HG02884 (cell line): ENCODE data around the gene IKZF5.

ENCODE experiments used
- ATAC-seq: cut with Tn5 transposase; IDR thresholded peaks from one replicate; pipeline ENCODE4 v1.9.1; 2021; ENCODE audit warnings: mild to moderate bottlenecking, moderate library complexity; ENCODE audit not compliant: unreplicated experiment

Gene IKZF5

DNA sequence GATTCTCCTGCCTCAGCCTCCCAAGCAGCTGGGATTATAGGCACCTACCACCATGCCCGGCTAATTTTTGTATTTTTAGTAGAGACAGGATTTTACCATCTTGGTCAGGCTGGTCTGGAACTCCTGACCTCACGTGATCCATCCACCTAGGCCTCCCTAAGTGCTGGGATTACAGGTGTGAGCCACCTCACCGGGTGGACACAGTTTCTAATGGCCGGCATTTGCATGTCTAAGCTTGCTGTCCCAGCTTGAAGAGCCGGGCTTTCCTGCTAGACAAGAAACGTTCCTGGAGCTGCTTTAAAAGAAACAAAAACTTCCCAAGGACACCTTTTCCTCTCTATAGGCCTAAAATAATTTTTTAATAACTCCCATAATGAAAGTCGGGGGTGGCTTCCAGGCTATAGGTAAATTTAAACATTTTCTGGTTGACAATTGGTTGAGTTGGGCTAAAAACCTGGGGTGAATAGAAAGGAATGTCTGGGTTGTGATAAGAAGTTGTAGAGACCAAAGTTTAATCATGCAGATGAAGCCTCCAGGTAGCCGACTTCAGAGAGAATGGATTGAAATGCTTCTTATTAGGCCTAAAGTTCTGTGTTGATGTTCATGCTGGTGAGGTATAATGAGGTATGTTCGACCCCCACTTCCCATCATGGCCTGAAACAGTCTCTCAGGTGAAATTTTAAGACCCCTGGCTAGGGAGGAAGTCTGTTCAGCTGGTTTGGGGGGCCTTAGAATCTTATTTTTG lies 9.0 kb upstream of the IKZF5 start:
- ATAC-seq, result no peak

DNA sequence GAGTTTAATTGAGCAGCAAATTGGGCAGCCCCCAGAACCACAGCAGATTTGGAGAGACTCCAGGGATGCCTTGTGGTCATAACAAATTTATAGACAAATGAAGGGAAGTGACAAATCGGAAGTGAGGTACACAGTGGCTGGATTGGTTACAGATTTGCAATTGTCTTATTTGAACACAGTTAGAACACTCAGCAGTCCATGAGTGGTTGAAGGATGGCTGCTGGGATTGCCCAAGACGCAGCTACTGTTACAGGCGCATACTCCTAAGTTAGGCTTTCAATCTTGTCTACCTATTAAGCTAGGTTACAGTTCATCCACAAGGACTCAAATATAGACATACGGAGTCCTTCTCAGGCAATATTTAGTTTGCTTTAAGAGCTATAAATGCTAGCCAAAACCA lies 7.6 kb upstream of the IKZF5 start:
- no peak for ATAC-seq

DNA sequence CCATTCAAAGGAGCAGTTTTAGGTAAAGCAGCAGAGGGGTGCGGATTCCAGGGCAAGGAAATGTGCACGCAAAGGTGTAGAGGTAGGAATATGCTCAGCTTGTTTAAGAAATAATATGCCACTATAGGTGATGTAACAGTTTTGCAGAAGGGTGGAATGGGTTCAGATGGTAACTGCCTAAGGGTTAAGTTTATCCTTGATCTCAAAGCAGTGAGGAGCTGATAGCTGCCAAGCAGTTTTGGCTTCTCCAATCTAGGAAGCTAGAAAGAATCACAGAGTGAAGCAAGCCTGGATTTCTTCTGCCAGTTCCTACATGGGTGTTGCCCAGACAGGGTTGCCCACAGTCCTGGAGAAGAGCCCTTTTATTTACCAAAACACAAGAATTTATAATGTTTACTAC lies 6.2 kb upstream of the IKZF5 start:
- no peak for ATAC-seq

DNA sequence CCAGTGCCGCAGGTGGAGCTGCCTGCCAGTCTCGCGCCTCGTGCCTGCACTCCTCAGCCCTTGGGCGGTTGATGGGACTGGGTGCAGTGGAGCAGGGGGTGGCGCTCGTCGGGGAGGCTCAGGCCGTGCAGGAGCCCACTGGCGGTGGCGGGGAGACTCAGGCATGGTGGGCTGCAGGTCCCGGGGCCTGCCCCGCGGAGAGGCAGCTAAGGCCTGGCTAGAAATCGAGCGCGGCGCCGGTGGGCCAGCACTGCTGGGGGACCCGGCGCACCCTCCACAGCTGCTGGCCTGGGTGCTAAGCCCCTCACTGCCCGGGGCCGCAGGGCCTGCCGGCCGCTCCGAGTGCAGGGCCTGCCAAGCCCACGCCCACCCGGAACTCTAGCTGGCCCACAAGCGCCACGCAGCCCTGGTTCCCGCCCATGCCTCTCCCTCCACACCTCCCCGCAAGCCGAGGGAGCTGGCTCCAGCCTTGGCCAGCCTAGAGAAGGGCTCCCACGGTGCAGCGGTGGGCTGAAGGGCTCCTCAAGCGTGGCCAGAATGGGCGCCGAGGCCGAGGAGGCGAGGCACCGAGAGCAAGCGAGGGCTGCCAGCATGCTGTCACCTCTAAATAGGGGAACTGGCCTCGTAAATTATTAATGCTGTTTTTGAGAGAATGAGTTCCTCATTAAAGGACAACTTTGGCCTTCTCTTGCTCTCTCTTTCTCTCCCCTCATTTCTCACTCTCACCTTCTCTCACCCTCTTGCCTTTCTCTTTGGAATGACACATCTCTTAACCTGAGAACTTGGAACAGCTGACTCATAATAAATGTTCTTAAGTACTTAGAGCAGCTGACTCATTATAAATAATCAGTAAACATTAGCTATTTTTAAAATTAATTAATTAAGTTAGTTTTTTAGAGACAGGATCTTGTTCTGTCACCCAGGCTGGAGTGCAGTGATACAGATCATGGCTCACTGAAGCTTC lies 5.1 kb upstream of the IKZF5 start:
- no peak for ATAC-seq

DNA sequence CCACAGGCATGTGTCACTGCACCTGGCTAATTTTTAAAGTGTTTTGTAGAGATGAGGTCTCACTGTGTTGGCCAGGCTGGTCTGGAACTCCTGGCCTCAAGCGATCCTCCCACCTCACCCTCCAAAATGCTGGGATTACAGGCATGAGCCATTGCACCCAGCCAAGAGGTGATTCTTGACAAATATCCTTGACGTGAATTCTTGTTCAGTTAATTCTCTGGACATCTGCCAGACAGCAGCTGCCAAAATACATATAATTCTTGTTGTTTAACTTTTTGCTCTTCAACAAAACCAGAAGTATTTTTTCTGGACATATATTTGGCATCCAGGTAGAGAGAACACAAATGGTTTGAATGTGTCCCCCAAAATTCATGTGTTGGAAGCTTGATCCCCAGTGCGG lies 3.4 kb upstream of the IKZF5 start:
- no peak for ATAC-seq

DNA sequence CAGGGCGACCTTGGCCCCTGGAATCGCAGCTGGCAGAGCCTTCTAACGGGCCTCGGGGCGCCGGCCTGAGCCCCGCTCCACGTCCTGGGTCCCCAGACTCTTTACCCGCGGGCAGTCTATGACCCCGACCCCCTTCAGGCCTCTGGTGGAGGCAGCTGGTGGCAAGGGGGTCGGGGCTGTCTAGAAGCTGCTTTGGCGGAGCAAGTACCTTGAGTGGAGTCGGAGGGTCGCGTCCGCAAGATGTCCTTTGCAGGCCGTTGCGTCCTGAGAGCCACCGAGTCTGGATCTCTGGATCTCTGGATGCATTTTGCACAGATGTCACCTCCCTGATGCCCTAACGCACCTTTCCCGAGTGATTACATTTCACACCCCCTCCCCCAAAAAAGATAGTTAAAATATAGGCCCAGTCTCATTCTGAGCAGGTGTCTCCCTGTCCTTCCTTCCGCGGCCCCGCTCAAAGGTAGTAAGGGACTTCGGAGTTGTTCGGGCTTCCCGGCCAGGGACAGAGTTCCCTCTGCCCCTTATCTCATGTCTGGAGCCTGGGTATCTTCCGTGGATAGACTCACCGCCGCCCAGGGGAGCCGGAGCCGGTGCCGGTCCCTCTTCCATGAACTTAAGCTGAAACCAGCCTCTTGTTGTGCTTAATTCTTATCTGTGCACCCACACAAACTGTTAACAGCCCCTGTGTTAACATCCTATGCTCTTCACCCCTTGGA lies 668 bp upstream of the IKZF5 start:
- peak; percentile 8 for ATAC-seq

DNA sequence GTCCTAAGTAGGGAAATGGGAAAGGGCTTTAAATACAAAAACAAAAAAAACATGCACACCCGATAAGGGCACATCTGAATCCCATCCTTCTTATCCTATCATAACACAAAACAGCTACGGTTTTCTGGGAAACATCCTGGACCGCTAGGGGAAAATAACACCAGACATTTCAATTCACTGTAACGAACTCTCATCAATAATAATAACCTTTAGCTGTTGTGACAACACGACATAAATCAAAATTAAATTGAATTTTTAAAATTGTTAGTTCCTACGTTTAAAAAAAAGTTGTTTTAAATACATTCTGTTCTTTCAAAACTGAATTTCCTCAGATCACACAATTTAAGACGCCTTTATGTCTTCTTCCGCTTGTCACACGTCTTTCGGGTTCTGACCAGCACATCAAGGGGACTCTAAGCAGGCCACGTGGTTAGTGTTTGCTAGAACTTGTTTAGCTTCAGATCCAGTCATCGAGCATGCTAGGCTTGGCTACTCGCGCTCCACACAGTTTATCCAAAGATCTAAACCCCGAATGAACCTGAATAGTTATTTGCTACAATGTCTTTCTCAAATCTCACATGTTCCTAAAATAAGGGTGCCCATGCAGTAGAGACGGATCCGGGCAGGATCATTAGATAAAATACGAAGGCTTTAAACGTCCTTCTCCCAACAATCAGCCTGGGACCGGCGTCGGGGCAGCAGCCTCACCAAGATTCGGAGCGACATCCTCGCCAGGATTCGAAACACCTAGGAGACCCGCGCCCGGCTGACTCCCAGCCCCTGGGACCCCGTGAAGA lies 839 bp downstream of the IKZF5 start:
- ATAC-seq, result peak; percentile 29

DNA sequence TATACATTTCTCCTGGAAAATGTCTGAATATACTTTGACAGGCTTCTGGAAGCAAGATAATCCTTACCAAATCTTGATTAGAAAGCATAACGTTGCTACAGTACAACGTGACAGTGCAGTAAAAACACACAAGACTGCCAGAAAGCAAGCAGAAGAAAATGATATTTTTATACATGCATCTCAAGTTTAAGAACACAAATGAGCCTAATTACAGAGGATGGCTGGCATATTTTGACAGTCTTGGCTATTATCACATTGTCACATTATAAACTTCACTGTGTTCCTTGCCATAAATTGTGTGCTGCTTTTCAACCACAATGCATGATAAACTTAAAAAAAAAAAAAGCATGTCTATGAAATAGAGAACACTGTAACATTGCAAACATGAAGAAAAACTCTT lies 4.3 kb downstream of the IKZF5 start:
- no peak for ATAC-seq

DNA sequence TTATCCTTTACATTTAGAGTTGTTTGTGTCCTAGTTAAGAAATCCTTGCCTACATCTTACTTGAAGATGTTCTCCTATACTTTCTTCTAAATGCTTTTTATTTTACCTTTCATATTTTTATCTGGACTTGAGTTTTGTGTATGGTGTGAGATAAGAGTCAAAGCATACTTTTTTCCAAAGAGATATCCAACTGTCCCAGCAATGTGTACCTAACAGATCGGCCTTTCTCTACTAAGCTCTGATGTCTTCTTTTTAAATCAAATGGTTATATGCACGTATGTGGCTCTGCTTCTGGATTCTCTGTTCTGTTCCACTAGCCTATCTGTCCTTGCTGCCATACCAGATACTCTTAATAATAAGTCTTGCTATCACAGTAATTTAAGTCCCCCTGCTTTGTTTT lies 7.2 kb downstream of the IKZF5 start:
- ATAC-seq, result no peak

DNA sequence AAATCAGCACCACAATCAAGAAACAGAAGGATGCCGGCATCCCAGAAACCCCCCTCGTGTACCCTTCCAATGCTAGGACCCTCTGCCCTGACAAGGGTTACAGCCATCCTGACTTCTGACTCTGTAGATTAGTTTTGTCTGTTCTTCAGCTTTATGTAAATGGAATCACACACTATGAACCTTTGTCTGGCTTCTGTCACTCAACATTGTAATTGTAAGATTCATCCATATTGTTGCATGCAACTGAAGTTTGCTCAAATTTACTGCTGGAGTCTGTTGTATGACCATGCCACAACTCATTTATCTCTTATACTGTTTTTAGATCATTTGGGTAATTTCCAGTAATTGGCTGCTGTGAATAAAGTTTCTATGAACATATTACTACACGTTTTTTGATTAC lies 8.4 kb downstream of the IKZF5 start:
- no peak for ATAC-seq

DNA sequence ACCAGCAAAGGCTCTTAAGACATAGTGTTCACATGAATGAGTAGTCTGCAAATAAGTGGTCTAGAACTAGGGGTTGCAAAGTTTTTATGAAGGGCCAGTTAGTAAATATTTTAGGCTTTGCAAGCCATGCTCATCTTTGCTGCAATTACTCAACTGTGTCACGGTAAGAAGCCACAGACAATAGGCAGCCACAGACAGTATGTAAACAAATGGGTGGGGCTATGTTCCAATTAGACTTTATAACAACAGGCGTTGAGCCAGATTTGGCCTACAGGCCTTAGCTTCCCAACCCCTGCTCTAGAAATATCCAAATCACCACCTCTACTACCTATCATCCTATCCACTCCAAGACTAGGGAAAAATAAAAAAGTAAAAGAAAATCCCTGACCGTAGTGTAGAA lies 9.2 kb downstream of the IKZF5 start:
- ATAC-seq, result no peak

DNA sequence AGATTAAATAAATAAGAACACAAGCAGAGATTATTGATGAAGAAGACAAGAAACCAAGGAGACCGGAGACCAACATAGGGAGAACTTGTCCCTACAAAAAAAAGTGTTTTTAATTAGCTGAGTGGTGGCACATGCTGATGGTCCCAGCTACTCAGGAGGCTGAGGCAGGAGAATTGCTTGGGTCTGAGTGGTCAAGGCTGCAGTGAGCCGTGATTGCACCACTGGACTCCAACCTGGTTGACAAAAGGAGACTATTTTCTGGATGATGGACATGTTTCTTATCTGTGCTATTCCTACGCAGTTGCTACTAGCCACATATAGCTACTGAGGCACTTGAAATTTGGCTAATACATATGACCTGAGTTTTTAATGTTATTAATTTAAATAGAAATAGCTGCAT lies 9.7 kb downstream of the IKZF5 start:
- no peak for ATAC-seq

DNA sequence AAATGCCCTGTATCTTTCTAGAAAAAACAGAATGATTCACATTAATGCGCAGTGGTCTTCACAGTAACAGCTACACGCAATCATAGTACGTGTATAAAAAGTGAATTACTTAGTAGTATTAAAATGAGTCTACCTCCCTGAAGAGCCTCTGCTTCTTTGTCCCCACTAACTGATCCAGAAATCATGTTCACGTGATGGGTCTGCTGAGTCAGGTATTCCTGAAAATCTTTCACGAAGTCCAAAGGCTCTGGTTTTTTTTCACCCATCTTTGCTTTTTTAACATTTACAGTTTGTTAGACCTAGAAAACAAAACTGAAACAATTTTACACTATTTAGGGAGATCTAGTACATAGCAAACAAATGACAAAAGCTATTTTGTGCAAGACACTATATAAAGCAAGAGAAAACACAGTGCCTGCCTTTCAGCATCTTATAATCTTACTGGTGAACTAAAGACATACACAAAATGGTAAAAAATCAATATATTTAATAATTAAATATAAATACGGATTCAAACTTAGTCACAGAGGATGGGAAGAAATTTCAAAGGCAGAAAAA lies 10.2 kb downstream of the IKZF5 start:
- ATAC-seq, result no peak

DNA sequence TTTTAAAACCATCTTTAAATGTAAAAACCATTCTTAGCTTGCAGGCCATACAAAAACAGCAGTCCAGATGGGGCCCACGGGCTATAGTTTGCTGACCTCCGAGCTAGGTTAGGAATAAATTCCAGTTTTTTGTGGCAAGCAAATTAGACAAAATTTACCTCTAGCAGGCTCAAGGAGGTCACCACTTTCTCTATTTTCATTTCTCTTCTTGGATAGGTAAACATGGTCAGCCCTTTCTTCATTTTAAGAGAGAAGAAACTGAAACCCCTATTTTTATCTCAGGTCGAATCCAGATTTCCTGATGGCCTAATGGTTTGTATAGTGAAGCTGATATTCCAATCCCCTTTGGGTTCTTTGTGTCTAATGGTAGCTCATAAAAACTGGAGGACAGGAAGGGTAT lies 10.7 kb downstream of the IKZF5 start:
- no peak for ATAC-seq

DNA sequence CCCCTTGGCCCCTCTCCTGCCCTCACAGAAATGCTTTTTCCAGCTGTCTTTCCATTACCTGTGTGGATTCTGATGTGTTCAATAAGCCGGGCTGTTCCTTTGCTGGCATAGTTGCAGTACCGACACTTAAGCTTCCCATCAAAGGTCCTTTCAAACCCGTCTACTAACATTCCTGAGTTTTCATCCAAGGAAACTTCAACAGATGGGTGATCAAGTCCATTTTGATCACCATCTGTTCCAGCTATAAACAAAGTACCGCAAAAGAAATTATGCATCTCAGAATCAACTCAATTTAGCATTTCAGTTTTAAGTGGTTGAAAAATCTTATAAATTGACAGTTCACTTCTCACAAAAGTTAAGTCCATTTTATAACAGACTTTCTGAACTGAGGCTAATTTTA lies 12.7 kb downstream of the IKZF5 start:
- ATAC-seq, result no peak

DNA sequence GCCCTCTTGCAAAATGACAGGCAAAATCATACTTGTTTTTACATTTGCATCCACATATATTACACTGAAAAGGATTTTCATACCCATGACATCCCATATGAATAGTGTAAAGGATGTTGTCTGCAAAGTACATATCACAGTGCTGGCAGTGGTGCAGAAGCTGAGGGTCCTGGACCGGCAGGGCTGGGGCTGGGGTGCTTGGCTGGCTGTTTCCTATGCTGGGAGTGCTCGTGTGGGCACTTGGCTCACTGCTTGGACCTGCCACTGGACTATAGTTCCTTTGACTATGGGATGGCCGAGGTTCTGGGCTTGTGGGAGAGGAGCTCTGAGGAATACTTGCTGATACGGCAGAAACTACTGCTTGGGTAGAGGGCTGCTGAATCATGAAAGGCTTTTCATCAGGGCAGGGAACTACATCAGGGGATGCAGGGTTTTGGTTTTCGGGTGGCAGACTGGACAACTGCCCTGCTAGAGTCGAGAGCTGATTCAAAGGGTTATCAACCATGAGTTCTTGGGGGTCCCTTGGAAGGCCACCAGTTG lies 14.7 kb downstream of the IKZF5 start:
- ATAC-seq, result no peak

DNA sequence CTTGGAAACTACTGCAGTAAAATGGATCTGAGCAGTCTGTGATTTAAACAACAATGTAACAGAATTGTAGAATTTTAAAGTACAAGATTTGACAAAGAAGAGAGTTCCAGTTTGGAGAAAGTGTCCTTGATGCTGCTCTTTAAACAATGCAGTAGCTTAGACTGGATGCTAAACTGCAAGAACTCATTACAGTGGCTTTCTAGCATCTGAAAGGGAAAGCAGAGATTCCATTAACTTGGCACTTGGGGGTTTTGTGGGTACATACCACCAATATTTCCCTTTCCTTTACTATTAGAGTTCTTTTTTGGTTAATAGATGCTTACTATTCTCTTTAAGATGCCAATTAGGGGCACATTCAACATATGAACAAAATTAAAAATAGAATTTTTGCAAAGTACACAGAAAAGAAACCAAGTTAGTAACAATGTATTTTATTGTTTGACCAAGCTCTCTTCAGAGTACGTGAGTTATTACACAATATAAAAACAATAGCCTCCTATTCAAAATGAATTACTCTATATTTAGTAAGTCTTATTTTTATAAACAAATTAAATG lies 16.5 kb downstream of the IKZF5 start:
- ATAC-seq, result no peak

DNA sequence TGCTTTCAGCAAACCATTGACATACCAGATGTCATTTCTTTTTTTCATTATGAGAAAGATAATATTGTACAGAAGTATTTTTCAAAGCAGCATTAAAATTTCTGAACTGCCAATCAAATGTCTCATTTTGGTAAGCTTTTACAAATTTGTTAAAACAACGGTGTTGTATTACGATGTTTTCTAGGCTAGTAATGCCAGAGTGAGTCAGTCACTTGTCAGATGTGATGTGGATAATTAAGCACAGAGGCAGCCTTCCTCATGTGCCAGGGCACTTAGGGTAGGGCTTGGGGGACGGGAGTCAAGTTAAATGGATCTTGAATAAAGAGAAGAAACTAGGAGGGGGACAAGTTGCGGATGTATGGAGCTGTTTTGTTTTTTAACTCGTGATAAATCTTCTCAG lies 18.3 kb downstream of the IKZF5 start:
- no peak for ATAC-seq

DNA sequence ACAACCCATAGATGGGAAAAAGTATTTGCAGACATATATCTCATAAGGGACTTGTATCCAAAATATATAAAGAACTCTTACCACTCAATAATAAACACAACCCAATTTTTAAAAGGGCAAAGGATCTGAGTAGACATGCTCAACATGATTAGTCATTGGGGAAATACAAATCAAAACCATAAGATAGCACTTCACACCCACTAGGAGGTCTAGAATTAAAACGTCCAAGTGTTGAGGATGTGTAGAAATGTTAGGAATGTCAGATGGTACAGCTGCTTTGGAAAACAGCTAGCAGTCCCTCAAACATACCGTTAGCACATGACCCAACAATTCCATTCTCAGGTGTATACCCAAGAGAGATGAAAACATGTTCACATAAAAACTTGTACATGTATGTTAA lies 20.1 kb downstream of the IKZF5 start:
- no peak for ATAC-seq

DNA sequence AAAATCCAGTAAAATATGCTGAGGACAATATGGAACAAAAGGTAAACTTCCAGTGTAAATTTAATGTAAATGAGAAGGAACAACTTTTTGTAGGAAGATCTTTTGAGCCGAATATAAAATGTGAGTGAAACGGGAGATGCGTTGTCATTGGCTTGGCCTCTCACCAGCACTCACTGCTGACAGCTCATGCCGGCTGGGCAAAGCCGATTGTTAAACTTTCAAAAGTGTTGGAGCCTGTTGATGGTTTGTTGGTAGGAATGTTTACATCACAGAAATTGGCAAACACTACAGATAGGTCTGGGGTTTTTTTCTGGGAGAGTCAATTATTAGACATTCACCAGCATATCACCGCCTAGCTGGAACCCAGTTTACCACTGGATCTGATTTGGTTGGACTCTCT lies 22.3 kb downstream of the IKZF5 start:
- no peak for ATAC-seq
